ENCODE results near the gene CHKB.
"Not testable (repeated sequence)": the region's sequence is repeated elsewhere in the genome, so short reads cannot be mapped to it uniquely, and the experiment has no call there.

Gene CHKB

GRCh38 chr22:50582493-50583293 is at the start of gene CHKB:
TSS of gene CHKB (minus strand) at chr22:50582849. CDS start at chr22:50582781, 68 bp downstream.
- peak; percentile 97 for DNase-seq (ENCODE audit: low read depth, low spot score)

DNA sequence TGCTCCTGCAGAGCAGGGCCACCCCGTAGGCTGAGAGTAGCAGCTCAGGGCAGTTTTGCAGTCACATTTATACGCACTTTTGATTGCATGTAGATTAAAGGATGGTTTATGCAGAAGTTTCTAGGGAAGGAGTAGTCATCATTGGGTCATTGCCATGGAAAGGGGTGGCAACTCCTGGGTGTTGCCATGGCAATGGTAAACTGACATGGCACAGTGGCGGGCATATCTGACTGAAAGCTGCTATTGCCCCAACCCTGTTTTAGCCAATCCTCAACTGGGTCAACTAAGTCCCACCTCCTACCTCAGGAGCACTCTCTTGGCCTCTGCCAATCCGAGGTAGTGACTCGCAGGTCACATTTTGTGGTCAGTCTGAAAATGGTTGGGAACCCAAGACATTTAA is 47.7 kb upstream of the CHKB start:
- no peak for DNase-seq (ENCODE audit: low read depth, low spot score)

DNA sequence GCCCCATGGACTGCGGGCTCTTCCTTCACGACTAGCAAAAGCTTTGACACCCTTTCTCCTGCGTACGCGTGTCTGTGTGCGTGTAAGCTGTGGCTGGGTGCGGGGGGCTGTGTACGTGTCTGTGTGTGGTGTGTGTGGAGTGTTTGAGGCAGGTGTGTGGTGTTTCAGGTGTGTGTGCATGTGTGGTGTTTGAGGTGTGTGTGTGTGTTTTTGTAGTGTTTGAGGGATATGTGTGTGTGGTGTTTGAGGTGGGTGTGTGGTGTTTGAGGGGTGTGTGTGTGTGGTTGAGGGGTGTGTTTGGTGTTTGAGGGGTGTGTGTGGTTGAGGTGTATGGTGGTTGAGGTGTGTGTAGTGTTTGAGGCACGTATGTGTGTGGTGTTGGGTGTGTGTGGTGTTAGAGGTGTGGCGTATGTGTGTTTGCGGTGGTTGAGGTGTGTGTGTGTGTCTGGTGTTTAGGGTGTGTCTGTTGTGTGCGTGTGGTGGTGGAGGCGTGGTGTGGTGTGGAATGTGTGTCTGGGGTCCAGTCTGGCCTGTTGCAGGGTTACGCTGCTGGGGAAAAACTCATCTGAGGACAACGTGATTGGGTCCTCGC is 46.0 kb upstream of the CHKB start:
- no peak for DNase-seq (ENCODE audit: low read depth, low spot score)

- peak; percentile 47 for DNase-seq (ENCODE audit: low read depth, low spot score)
These were observed 45.2 kb upstream of the CHKB start, which contains the start of gene ARSA for GRCh38 chr22:50627642-50628542. TSS of gene ARSA (minus strand) at chr22:50628152. CDS start at chr22:50627779, 373 bp downstream.

- DNase-seq (ENCODE audit: low read depth, low spot score), result no peak
These were observed 44.4 kb upstream of the CHKB start for GRCh38 chr22:50626850-50627641.

DNA sequence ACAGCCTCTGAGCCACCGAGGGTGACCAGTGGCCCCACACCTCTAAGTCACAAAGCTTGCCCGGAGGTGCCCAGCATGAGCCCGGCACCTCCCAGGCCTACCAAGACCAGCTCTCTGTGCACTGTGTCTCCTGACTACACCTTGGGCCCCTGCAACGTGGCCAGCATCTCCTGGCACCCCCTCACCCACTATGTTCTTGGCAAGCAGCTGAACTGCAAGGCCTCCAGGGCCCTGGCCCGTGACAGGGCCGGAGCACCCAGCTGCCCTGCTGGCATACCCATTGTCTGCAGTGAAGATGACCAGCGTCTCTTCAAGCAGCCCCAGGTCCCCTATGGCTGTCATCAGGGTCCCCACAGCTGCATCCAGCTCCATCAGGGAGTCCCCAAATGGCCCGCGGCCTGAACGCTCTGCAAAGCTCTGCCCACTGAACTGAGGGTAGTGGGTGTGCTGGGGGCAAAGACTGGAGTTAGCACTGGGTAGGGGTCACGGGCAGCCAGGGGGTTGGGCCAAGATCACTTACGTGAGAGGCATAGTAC is 43.7 kb upstream of the CHKB start:
- no peak for DNase-seq (ENCODE audit: low read depth, low spot score)

- DNase-seq (ENCODE audit: low read depth, low spot score), result no peak
These were observed 43.1 kb upstream of the CHKB start for GRCh38 chr22:50625568-50626313.

GRCh38 chr22:50625131-50625567 is 42.5 kb upstream of the CHKB start:
- no peak for DNase-seq (ENCODE audit: low read depth, low spot score)

- no peak for DNase-seq (ENCODE audit: low read depth, low spot score)
These were observed 41.9 kb upstream of the CHKB start for GRCh38 chr22:50624347-50625130.

GRCh38 chr22:50622723-50623327 is 40.2 kb upstream of the CHKB start:
- no peak for DNase-seq (ENCODE audit: low read depth, low spot score)

DNA sequence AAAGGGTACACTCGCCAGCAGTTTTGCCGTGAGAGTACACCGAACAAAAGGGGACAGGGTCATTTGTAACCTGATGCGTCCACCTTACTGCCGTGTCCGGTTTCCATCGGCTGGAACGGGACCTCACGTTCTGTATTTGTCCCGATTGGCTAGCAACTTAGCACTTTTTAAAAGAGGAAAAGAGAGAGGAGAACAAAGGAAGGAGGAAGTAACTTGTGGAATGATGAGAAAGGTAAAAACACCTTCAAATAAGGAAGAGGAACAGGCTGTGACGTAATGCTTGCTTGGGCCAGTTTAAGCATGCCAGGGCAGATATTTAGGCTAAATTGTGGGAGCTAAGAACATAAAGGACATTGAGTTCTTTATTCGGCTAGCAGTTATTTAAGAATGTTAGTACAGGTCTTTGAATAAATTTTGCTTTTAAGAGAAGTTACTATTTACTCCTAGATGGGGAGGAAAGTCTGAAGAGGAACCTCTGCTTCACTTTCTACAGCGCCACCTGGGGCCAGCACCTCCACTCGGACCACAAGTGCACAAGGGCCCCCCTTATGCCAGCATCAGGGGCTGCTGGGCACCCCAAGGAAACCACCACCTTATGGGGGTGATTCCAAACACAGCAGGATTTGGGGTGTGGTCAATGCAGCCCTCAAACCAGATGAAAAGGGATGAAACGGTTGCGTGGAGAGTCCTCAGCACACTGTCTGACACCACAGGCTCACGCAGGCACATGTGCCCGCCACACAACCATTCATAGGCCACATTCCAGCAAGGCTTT is 39.5 kb upstream of the CHKB start:
- no peak for DNase-seq (ENCODE audit: low read depth, low spot score)

DNA sequence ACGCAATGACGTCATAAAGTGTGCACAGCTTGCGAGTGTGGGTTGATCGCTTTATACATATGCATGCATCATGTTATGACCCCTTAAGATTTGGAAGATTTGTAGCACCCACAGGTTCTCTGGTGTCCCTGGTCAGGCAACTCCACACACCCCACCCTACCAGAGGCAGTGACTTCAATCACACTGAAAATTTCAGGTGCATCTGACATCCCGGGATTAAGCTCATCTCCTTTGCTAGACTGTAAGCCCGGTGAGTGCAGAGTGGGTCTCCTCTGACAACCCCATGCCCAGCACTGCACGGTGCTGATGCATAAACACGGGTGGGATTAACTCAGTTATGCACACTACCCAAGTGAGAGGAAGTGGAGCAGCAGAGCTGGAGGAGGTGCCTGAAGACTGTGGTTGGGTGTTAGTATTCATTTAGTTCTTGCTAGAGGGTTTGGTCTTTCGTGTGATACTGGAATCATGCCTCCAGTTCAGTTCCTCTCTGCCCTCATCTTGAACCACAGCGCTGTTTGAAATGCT is 38.8 kb upstream of the CHKB start:
- DNase-seq (ENCODE audit: low read depth, low spot score), result no peak

DNA sequence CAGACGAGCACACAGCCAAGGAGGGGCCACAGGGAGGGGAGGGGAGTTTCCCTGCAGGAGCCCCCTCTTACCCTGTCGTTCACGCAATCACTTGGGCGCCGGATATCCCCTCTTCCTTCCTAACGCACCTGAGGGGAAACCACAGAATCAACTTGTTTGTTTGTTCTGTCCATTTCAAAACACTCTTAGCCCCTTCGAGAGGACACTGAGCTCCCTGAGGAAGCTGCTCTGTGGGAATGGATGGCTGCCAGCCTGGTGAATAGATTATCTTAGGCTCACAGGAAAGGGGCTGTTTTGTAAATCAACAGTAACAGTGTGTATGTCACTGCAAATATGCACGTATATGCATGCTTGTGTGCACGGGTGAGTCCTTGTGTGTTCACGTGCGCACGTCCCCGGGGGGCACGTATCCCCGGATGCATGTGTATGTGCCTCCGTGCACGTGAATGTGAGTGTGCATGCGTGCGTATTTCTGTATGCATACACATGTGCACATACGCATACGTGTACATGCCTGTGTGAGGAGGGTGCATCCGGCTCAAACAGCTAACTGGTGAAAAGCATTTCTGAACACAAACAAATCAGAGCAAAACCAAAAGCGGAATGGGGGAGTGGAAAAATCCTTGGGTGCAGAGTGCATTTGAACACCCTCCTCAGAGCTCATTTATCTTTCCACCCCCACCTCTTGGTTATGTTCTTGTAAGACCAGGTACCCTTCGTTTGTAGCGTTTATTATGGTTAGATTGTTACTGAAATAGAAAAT is 38.1 kb upstream of the CHKB start:
- peak; percentile 79 for DNase-seq (ENCODE audit: low read depth, low spot score)

- not testable (repeated sequence) for DNase-seq (ENCODE audit: low read depth, low spot score)
These were observed 31.6 kb upstream of the CHKB start for GRCh38 chr22:50614296-50614695.

- no peak for DNase-seq (ENCODE audit: low read depth, low spot score)
These were observed 30.8 kb upstream of the CHKB start for GRCh38 chr22:50613291-50613981.

DNA sequence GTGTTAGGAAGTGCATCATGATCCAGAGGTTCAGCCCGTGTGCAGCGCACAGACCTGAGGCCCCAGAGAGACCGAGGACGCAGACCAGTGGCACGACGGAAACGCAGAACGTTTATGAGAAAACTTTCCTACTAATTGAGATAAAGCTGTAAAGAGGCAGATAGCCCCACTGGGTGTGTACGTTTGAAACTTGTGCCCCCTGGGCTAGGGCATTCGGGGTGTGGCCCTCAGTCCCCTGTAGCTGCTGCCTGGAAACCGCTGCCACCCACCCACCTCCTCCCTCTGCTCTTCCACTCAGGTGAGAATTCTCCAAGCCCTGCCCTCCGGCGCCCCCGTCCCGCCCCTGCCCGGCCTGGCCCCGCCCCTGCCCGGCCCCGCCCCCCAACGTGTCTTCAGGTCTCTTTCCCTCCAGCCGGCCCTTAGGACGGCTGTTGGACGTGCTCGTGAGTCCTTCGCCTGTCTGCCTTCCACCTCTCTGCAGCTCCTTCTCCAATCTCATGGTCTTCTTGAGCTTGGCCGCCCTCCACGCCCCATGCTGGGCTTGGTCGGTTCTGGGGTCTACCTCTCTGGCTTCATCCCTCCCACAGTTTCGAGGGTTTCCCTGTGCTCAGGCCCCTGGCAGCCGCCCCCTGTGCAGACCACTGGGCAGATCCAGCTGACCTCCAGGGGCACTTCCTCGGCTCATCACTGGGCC is 30.0 kb upstream of the CHKB start:
- no peak for DNase-seq (ENCODE audit: low read depth, low spot score)

Data from activated CD4-positive, CD25-positive, alpha-beta regulatory T cell treated with anti-CD3 and anti-CD28 coated beads, Interleukin-2, amount 50 U/mL, for 16 hours (primary cell).